Measurements from ENCODE around the gene GCNT2. TPM values are rescaled to one million over a fixed set of nuclear protein-coding genes. Genes with fewer than 3 reads are reported as not detected.

The GCNT2 gene
- total RNA-seq, 4 donors from 2014 or later: 0.27 to 1.9 (median 0.81) TPM

DNA sequence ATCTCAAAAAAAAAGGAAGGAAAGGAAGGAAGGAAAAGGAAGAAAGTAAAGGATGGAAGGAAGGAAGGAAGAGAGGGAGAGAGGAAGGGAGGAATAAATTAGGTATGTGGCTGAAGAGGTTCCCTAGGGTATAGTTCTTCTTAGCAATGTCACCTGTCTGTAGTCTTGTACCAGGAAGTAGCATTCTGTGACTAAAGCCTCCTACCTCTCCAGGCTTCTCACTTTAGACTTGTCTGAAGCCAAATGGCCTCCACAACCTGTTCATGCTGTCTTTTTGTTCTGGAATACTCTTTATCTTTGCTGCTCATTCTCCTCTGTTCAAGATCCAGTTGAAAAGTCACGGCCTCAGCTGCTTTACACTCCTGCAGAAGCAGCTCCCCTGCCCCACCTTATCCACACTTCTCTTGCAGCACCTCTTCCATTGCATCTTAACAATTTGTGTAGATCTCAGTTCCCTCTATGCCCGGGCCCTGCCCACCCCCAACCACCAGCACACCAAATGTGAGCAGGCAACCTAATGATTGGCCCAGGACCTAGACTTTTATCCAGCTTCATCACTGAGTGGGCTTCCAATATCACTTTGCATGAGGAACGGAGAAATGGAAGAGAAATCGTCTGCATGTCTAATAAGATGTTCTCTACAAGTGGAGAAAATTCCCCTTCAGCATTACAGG, 19.1 kb downstream of the GCNT2 start:
- Histone ChIP-seq H3K4me1 (no peaks in the 10 kb centered on the region), H3K9me3 (no peaks in the 10 kb centered on the region), H3K36me3 (no peaks in the 10 kb centered on the region), H3K4me3 (no peak overlapping the region), H3K27ac (no peak overlapping the region), H3K27me3 (no peaks in the 10 kb centered on the region)
- DNase-seq (no peak), ATAC-seq (no peak)
- intact Hi-C loops (cut with DNase I; ENCODE audit: low total_unique reads) (no loop called here), in situ Hi-C loops (cut with MboI; ENCODE audit: low sequenced_read_pairs in 4 of 4) (no loop called here)
- TF ChIP-seq, protein P1, sequence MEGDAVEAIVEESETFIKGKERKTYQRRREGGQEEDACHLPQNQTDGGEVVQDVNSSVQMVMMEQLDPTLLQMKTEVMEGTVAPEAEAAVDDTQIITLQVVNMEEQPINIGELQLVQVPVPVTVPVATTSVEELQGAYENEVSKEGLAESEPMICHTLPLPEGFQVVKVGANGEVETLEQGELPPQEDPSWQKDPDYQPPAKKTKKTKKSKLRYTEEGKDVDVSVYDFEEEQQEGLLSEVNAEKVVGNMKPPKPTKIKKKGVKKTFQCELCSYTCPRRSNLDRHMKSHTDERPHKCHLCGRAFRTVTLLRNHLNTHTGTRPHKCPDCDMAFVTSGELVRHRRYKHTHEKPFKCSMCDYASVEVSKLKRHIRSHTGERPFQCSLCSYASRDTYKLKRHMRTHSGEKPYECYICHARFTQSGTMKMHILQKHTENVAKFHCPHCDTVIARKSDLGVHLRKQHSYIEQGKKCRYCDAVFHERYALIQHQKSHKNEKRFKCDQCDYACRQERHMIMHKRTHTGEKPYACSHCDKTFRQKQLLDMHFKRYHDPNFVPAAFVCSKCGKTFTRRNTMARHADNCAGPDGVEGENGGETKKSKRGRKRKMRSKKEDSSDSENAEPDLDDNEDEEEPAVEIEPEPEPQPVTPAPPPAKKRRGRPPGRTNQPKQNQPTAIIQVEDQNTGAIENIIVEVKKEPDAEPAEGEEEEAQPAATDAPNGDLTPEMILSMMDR (IDR thresholded peaks at IDR 0.05 in 4 of 5, conservative IDR thresholded peaks at IDR 0.05 in 1 of 5): no peak
- TF ChIP-seq POLR2A (IDR thresholded peaks at IDR 0.05): no peak

DNA sequence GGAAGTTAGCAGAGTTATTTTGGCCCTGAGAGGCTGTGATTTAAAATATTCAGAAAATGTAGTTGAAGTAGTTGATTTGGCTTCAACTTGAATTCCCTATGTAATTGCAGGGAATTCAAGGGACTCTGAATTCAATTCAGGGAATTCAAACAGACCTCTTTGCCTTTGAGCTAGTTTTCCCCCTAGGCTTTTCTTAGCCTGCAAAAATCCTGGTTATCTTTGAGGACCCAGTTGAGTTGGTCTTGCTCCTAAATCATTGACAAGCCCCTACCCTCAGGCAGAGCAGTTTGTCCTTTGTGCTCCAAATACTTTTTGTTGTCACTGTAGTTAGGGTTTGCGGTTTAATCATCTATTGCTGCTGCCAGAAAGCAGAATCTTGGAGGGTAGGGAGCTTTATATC, 20.4 kb downstream of the GCNT2 start:
- Histone ChIP-seq H3K36me3 (no peaks in the 10 kb centered on the region), H3K9me3 (no peaks in the 10 kb centered on the region), H3K27me3 (no peaks in the 10 kb centered on the region), H3K4me1 (no peaks in the 10 kb centered on the region), H3K27ac (no peak overlapping the region), H3K4me3 (no peak overlapping the region)
- no peak for ATAC-seq
- TF ChIP-seq, protein P1 (IDR thresholded peaks at IDR 0.05 in 4 of 5, conservative IDR thresholded peaks at IDR 0.05 in 1 of 5): no peak
- TF ChIP-seq POLR2A (IDR thresholded peaks at IDR 0.05): no peak
- DNase-seq: no peak
- in situ Hi-C loops (cut with MboI; ENCODE audit: low sequenced_read_pairs in 4 of 4): no loop called here
- intact Hi-C loops (cut with DNase I; ENCODE audit: low total_unique reads): no loop called here

DNA sequence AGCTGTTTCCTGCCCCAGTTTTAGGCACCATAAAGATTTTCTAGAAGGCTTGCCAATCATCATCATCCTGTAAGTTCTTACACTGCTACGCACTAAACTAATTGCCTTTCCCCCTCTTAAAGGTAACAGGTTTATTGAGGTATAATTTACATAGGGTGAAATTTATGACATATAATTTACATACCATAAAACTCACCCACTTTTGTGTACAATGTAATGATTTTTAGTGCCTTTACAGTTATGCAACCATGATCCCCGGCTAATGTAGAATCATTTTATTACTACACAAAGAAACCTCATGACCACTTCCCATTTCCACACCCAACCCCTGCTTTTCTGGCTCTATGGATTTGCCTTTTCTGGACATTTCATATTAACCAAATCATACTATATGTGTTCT, 21.1 kb downstream of the GCNT2 start:
- DNase-seq: no peak
- no peaks in the 10 kb centered on the region for H3K36me3 ChIP-seq
- ATAC-seq: no peak
- H3K27ac ChIP-seq: no peak overlapping the region
- no peak overlapping the region for H3K4me3 ChIP-seq
- no peaks in the 10 kb centered on the region for H3K27me3 ChIP-seq
- H3K4me1 ChIP-seq: no peaks in the 10 kb centered on the region
- in situ Hi-C loops (cut with MboI; ENCODE audit: low sequenced_read_pairs in 4 of 4): no loop called here
- no peaks in the 10 kb centered on the region for H3K9me3 ChIP-seq
- intact Hi-C loops (cut with DNase I; ENCODE audit: low total_unique reads): no loop called here
- TF ChIP-seq POLR2A (IDR thresholded peaks at IDR 0.05): no peak
- TF ChIP-seq, protein P1 (IDR thresholded peaks at IDR 0.05 in 4 of 5, conservative IDR thresholded peaks at IDR 0.05 in 1 of 5): no peak

DNA sequence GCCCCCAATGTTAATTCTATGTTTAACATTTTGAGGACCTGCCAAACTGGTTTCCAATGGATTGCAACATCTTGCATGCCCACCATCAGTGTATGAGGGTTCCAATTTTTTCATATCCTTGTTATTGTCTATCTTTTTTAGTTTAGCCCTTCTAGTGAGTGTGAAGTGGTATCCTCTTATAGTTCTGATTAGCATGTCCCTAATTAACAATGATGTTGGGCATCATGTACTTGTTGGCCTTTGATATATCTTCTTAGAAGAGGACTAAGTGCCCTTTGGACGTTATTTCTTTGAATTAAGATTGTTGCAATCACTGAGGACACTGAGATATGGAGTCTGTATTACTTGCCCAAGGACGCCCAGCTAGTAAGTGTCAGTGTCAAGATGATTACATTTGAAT, 22.3 kb downstream of the GCNT2 start:
- H3K4me1 ChIP-seq: no peaks in the 10 kb centered on the region
- ATAC-seq: no peak
- no peak overlapping the region for H3K27ac ChIP-seq
- no peaks in the 10 kb centered on the region for H3K36me3 ChIP-seq
- H3K9me3 ChIP-seq: no peaks in the 10 kb centered on the region
- no peaks in the 10 kb centered on the region for H3K27me3 ChIP-seq
- TF ChIP-seq POLR2A (IDR thresholded peaks at IDR 0.05): no peak
- TF ChIP-seq, protein P1 (IDR thresholded peaks at IDR 0.05 in 4 of 5, conservative IDR thresholded peaks at IDR 0.05 in 1 of 5): no peak
- in situ Hi-C loops (cut with MboI; ENCODE audit: low sequenced_read_pairs in 4 of 4): no loop called here
- H3K4me3 ChIP-seq: no peak overlapping the region
- no peak for DNase-seq
- intact Hi-C loops (cut with DNase I; ENCODE audit: low total_unique reads): no loop called here

DNA sequence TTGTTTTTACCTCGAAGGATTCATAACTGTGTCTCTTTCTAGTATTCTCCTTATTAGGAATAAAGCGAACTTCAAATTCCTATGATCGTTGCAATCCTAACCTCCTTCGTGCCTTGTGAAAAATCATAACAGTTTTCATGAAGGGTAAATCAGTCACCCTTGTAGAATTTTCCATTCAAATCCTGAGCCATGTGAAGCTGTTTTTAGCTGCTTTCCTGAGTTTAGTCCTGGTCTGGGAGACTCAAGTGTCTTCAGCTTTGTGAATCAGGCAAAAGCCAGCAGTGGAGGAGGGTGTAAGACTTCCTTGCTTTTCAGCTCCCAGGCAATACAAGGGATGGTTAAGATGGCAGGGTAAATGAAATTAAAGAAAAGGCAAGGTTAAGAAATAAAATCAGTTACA, 24.3 kb downstream of the GCNT2 start:
- in situ Hi-C loops (cut with MboI; ENCODE audit: low sequenced_read_pairs in 4 of 4) (no loop called here), intact Hi-C loops (cut with DNase I; ENCODE audit: low total_unique reads) (no loop called here)
- DNase-seq (no peak), ATAC-seq (no peak)
- Histone ChIP-seq H3K36me3 (no peaks in the 10 kb centered on the region), H3K4me3 (no peak overlapping the region), H3K27me3 (no peaks in the 10 kb centered on the region), H3K4me1 (no peaks in the 10 kb centered on the region), H3K27ac (no peak overlapping the region), H3K9me3 (no peaks in the 10 kb centered on the region)
- TF ChIP-seq POLR2A (IDR thresholded peaks at IDR 0.05): no peak
- TF ChIP-seq, protein P1 (IDR thresholded peaks at IDR 0.05 in 4 of 5, conservative IDR thresholded peaks at IDR 0.05 in 1 of 5): no peak

Measured in gastrocnemius medialis (tissue), 4 donors.